AG10803 (cell line): ENCODE measurements around the gene CIDEB.

Experiments used
- DNase-seq: peaks from one replicate; pipeline ENCODE4 v3.0.0; 2010; ENCODE audit warnings: low read depth
- H3K4me3 ChIP-seq: 2 replicates; pipeline ENCODE4 v1.5.1; 2011; ENCODE audit warnings: mild to moderate bottlenecking, low read length, control low read depth
- CTCF ChIP-seq: conservative IDR thresholded peaks from 2 replicates; pipeline ENCODE4 v1.5.1; 2011; ENCODE audit warnings: mild to moderate bottlenecking, low read length, control low read depth, inconsistent platforms

CIDEB gene

GRCh38 chr14:24304019-24304387, 3.8 kb downstream of the CIDEB start:
- DNase-seq, result no peak
- no peak for TF ChIP-seq CTCF
- no peak overlapping the region for H3K4me3 ChIP-seq

GRCh38 chr14:24300326-24300980, 7.3 kb downstream of the CIDEB start:
- no peak for DNase-seq
- peak overlapping the region; percentile 99 for H3K4me3 ChIP-seq
- no peak for TF ChIP-seq CTCF

GRCh38 chr14:24299255-24300191, 8.3 kb downstream of the CIDEB start, which contains the start of the genes DHRS1 and NOP9:
Gene DHRS1, minus strand, starts transcription at chr14:24299780. Its CDS starts 674 bp downstream, at chr14:24299106.
Gene NOP9, plus strand, starts transcription at chr14:24299850. Its CDS starts 105 bp downstream, at chr14:24299955.
- no peak for TF ChIP-seq CTCF
- peak; percentile 79 for DNase-seq
- peak within 1 kb of the TSS; percentile 99 for H3K4me3 ChIP-seq

- TF ChIP-seq CTCF, result no peak
- peak; percentile 64 for DNase-seq
- peak overlapping the region; percentile 99 for H3K4me3 ChIP-seq
Observed at GRCh38 chr14:24298892-24299254, 8.9 kb downstream of the CIDEB start.

- peak; percentile 53 for TF ChIP-seq CTCF
- H3K4me3 ChIP-seq, result no peak overlapping the region
- no peak for DNase-seq
Observed at GRCh38 chr14:24297190-24297964, 10.4 kb downstream of the CIDEB start.

GRCh38 chr14:24296341-24297157, 11.2 kb downstream of the CIDEB start:
- peak; percentile 86 for TF ChIP-seq CTCF
- H3K4me3 ChIP-seq, result no peak overlapping the region
- peak; percentile 92 for DNase-seq
